Thyroid gland (tissue), 4 donors: Measurements from ENCODE around the gene EFNB3.

Experiments used
- POLR2A ChIP-seq, 2 donors: fragments of 450-650 bp; IDR thresholded peaks; one replicate each; pipeline ENCODE4 v1.6.1; 2017; ENCODE audit warnings: antibody characterized with exemption in 2 of 2, mild to moderate bottlenecking in 2 of 2, moderate library complexity in 1 of 2
- TF ChIP-seq, protein P1 (sequence below), 6 experiments: fragments of 200-600 bp in 3 of 6; fragments of 450-650 bp in 3 of 6; sonication (generic) in 3 of 6; IDR thresholded peaks; one replicate each; pipeline ENCODE4 v1.5.1; 2016 to 2019; ENCODE audit warnings: antibody characterized with exemption in 6 of 6, mild to moderate bottlenecking in 2 of 6, inconsistent platforms in 1 of 6, moderate library complexity in 1 of 6

- TF ChIP-seq, protein P1, sequence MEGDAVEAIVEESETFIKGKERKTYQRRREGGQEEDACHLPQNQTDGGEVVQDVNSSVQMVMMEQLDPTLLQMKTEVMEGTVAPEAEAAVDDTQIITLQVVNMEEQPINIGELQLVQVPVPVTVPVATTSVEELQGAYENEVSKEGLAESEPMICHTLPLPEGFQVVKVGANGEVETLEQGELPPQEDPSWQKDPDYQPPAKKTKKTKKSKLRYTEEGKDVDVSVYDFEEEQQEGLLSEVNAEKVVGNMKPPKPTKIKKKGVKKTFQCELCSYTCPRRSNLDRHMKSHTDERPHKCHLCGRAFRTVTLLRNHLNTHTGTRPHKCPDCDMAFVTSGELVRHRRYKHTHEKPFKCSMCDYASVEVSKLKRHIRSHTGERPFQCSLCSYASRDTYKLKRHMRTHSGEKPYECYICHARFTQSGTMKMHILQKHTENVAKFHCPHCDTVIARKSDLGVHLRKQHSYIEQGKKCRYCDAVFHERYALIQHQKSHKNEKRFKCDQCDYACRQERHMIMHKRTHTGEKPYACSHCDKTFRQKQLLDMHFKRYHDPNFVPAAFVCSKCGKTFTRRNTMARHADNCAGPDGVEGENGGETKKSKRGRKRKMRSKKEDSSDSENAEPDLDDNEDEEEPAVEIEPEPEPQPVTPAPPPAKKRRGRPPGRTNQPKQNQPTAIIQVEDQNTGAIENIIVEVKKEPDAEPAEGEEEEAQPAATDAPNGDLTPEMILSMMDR (IDR thresholded peaks at IDR 0.05): no peak
- no peak for TF ChIP-seq POLR2A (IDR thresholded peaks at IDR 0.05)
These were observed 16.1 kb upstream of the EFNB3 start for GRCh38 chr17:7688808-7689316.
